H9 (cell line): ENCODE measurements around the gene ATP6AP1. TPM values are rescaled to one million over a fixed set of nuclear protein-coding genes. Genes with fewer than 3 reads are reported as not detected.

Experiments used
- DNase-seq: peaks from one replicate; pipeline ENCODE4 v3.0.0-alpha.2; 2017
- H2AFZ ChIP-seq: one replicate; pipeline ENCODE4 v1.6.1; 2013; ENCODE audit warnings: mild to moderate bottlenecking, low read length, control low read depth, moderate library complexity
- H2AK5ac ChIP-seq: 2 replicates; pipeline ENCODE4 v1.6.1; 2013; ENCODE audit warnings: low read length, control low read depth, mixed read lengths; ENCODE audit not compliant: insufficient read length
- H2BK120ac ChIP-seq: one replicate; pipeline ENCODE4 v1.6.1; 2013; ENCODE audit warnings: low read depth, mild to moderate bottlenecking, low read length, control low read depth, inconsistent platforms; ENCODE audit not compliant: poor library complexity, severe bottlenecking
- H2BK12ac ChIP-seq: 2 replicates; pipeline ENCODE4 v1.6.1; 2013; ENCODE audit warnings: low read length, control low read depth, mixed read lengths, low read depth; ENCODE audit not compliant: insufficient read length
- H2BK15ac ChIP-seq: 2 replicates; pipeline ENCODE4 v1.6.1; 2013; ENCODE audit warnings: low read depth, low read length, control low read depth
- H2BK20ac ChIP-seq: one replicate; pipeline ENCODE4 v1.6.1; 2013; ENCODE audit warnings: low read depth, mild to moderate bottlenecking, low read length, control low read depth, inconsistent platforms; ENCODE audit not compliant: poor library complexity, severe bottlenecking
- H2BK5ac ChIP-seq: 2 replicates; pipeline ENCODE4 v1.6.1; 2013; ENCODE audit warnings: low read length, control low read depth, mixed read lengths; ENCODE audit not compliant: insufficient read length
- H3K14ac ChIP-seq: 2 replicates; pipeline ENCODE4 v1.6.1; 2013; ENCODE audit warnings: low read length, control low read depth; ENCODE audit not compliant: insufficient read depth
- H3K18ac ChIP-seq: 2 replicates; pipeline ENCODE4 v1.6.1; 2013; ENCODE audit warnings: low read depth, mild to moderate bottlenecking, mixed read lengths, low read length, control low read depth; ENCODE audit not compliant: insufficient read length
- H3K23ac ChIP-seq: 2 replicates; pipeline ENCODE4 v1.6.1; 2013; ENCODE audit warnings: low read length, control low read depth, mixed read lengths, low read depth; ENCODE audit not compliant: insufficient read length
- H3K23me2 ChIP-seq: 2 replicates; pipeline ENCODE4 v1.6.1; 2013; ENCODE audit warnings: low read depth, mild to moderate bottlenecking, mixed read lengths, low read length, control low read depth; ENCODE audit not compliant: insufficient read length, poor library complexity, severe bottlenecking
- H3K27ac ChIP-seq: 2 replicates; pipeline ENCODE4 v1.5.1; 2013; ENCODE audit warnings: low read length, control low read depth, mixed read lengths, low read depth; ENCODE audit not compliant: insufficient read length
- H3K27me3 ChIP-seq: 2 replicates; pipeline ENCODE4 v1.6.1; 2013; ENCODE audit warnings: low read length, control low read depth, inconsistent platforms; ENCODE audit not compliant: insufficient read depth
- H3K4ac ChIP-seq: 2 replicates; pipeline ENCODE4 v1.6.1; 2013; ENCODE audit warnings: low read depth, mild to moderate bottlenecking, control low read depth, inconsistent platforms, low read length, moderate library complexity
- H3K4me1 ChIP-seq: 2 replicates; pipeline ENCODE4 v1.6.1; 2013; ENCODE audit warnings: low read length, control low read depth, inconsistent platforms; ENCODE audit not compliant: insufficient read depth
- H3K4me2 ChIP-seq: 2 replicates; pipeline ENCODE4 v1.6.1; 2013; ENCODE audit warnings: low read length, control low read depth, mixed read lengths; ENCODE audit not compliant: insufficient read length, insufficient read depth
- H3K56ac ChIP-seq: 2 replicates; pipeline ENCODE4 v1.6.1; 2013; ENCODE audit warnings: low read depth, mild to moderate bottlenecking, mixed read lengths, low read length, control low read depth; ENCODE audit not compliant: insufficient read length
- H3K79me1 ChIP-seq: 2 replicates; pipeline ENCODE4 v1.6.1; 2013; ENCODE audit warnings: low read depth, mild to moderate bottlenecking, moderate library complexity, low read length, control low read depth, inconsistent platforms; ENCODE audit not compliant: insufficient read depth, poor library complexity, severe bottlenecking
- H3K79me2 ChIP-seq: 2 replicates; pipeline ENCODE4 v1.6.1; 2013; ENCODE audit warnings: low read length, control low read depth, inconsistent platforms; ENCODE audit not compliant: insufficient read depth
- H3K9ac ChIP-seq: 2 replicates; pipeline ENCODE4 v1.6.1; 2013; ENCODE audit warnings: low read length, control low read depth, mixed read lengths; ENCODE audit not compliant: insufficient read length; ENCODE audit errors: extremely low read depth
- H3K9me3 ChIP-seq: one replicate; pipeline ENCODE4 v1.6.1; 2013; ENCODE audit warnings: low read depth, low read length, inconsistent platforms; ENCODE audit not compliant: control insufficient read depth
- H3T11ph ChIP-seq: one replicate; pipeline ENCODE4 v1.6.1; 2013; ENCODE audit warnings: mild to moderate bottlenecking, low read length, control low read depth, inconsistent platforms
- H4K20me1 ChIP-seq: one replicate; pipeline ENCODE4 v1.6.1; 2013; ENCODE audit not compliant: control insufficient read depth, insufficient read length, insufficient read depth
- H4K5ac ChIP-seq: 2 replicates; pipeline ENCODE4 v1.6.1; 2013; ENCODE audit warnings: low read depth, mild to moderate bottlenecking, mixed read lengths, low read length, control low read depth; ENCODE audit not compliant: insufficient read length
- H4K8ac ChIP-seq: replicated peaks from 2 replicates; pipeline ENCODE4 v1.6.1; 2013; ENCODE audit warnings: low read length, control low read depth, mixed read lengths, low read depth; ENCODE audit not compliant: insufficient read length
- H4K91ac ChIP-seq: 2 replicates; pipeline ENCODE4 v1.6.1; 2013; ENCODE audit warnings: low read depth, mild to moderate bottlenecking, moderate library complexity, mixed read lengths, low read length, control low read depth; ENCODE audit not compliant: insufficient read length
- H3K27ac Mint-ChIP-seq, 3 experiments: 2 replicates in 2 of 3; 3 replicates in 1 of 3; pipeline ENCODE4 v1.8.0; 2020 to 2021; ENCODE audit warnings: mixed read lengths in 3 of 3, mild to moderate bottlenecking in 1 of 3, moderate library complexity in 1 of 3
- H3K27me3 Mint-ChIP-seq: 2 replicates; pipeline ENCODE4 v1.8.0; 2021; ENCODE audit warnings: low read depth, mild to moderate bottlenecking, moderate library complexity, mixed read lengths
- H3K36me3 Mint-ChIP-seq, 3 experiments: 2 replicates in 2 of 3; 3 replicates in 1 of 3; pipeline ENCODE4 v1.8.0; 2020 to 2021; ENCODE audit warnings: low read depth in 3 of 3, mixed read lengths in 3 of 3; ENCODE audit not compliant: insufficient read depth in 1 of 3
- H3K4me1 Mint-ChIP-seq, 2 experiments: 2 replicates each; pipeline ENCODE4 v1.8.0; 2020; ENCODE audit warnings: mixed read lengths in 2 of 2
- H3K4me3 Mint-ChIP-seq, 2 experiments: 2 replicates in 1 of 2; 3 replicates in 1 of 2; pipeline ENCODE4 v1.8.0; 2020 to 2021; ENCODE audit warnings: mild to moderate bottlenecking in 2 of 2, mixed read lengths in 2 of 2, moderate library complexity in 1 of 2
- H3K9me3 Mint-ChIP-seq, 2 experiments: 2 replicates in 1 of 2; 3 replicates in 1 of 2; pipeline ENCODE4 v1.8.0; 2020; ENCODE audit warnings: mild to moderate bottlenecking in 2 of 2, mixed read lengths in 2 of 2, moderate library complexity in 1 of 2
- WGBS: extraction: QIAGEN DNeasy Blood & Tissue Kit; methylation state at CpG from one replicate; pipeline ENCODE4 v1.1.7; 2013; ENCODE audit warnings: missing lambda C conversion rate, low lambda C conversion rate, mixed read lengths; ENCODE audit not compliant: insufficient read length; ENCODE audit errors: extremely low coverage; 5-methylcytosine and 5-hydroxymethylcytosine counted together
- total RNA-seq: library from RNA; stranded (reverse); gene quantifications from 2 replicates; pipeline ENCODE4 v1.2.1, GENCODE V29; 2021
- TF ChIP-seq, protein P1 (sequence below): fragments of 200-600 bp; sonication (generic); conservative IDR thresholded peaks from 3 replicates; pipeline ENCODE4 v1.8.0; 2021; ENCODE audit warnings: antibody characterized with exemption, mild to moderate bottlenecking

The ATP6AP1 gene
- total RNA-seq, 1 experiment from 2014 or later: 45.6 TPM

DNA sequence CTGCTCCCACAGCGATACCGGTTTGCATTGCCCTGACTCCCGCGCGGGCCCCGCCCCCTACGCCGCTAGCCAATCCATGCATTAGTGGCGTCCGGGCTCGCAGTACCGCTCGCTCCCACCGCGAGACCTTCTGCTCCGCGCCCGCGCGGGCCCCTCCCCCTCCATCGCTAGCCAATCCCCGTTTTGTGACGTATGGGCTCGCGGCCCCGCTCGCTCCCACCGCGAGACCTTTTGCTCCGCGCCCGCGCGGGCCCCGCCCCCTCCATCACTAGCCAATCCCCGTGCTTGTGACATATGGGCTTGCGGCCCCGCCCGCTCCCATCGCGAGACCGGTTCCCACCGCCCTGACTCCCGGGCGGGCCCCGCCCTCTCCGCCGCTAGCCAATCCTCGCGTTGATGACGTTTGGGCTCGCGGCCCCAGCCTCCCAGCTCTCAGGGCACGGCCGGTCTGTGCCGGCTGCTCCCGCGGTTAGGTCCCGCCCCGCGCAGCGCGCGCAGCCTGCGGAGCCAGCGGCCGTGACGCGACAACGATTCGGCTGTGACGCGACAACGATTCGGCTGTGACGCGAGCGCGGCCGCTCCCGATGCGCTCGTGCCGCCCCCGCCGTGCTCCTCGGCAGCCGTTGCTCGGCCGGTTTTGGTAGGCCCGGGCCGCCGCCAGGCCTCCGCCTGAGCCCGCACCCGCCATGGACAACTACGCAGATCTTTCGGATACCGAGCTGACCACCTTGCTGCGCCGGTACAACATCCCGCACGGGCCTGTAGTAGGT lies 49.5 kb upstream of the ATP6AP1 start, which contains the start of gene EMD:
EMD (plus strand) TSS at position 497 of the 770 bp plus-strand sequence; CDS start at position 687, 190 bp downstream.
- Histone ChIP-seq H3K9me3 (peaks cover 12% of the 10 kb centered on the region), H2AFZ (no peak within 1 kb of the TSS)

More for the DNA sequence above, 49.5 kb upstream of the ATP6AP1 start, which contains the start of gene EMD:
- H2BK120ac ChIP-seq: no peak within 1 kb of the TSS
- H3K9ac ChIP-seq: peak within 1 kb of the TSS; percentile 89
- H2AK5ac ChIP-seq: no peak within 1 kb of the TSS
- no peak within 1 kb of the TSS for H4K8ac ChIP-seq
- no peaks in the 10 kb centered on the region for H4K20me1 ChIP-seq
- H3K4me1 ChIP-seq: no peaks in the 10 kb centered on the region; the same call in 1 of the 2 replicates
- H3K27ac ChIP-seq: no peak within 1 kb of the TSS
- no peak within 1 kb of the TSS for H3T11ph ChIP-seq
- H3K79me2 ChIP-seq: no peaks in the 10 kb centered on the region; the same call in 1 of the 2 replicates
- H3K18ac ChIP-seq: peak within 1 kb of the TSS; percentile 88
- H2BK15ac ChIP-seq: 0 out of 2 replicates have a peak within 1 kb of the TSS, but pooled peaks have one; percentile 20
- H2BK5ac ChIP-seq: no peak within 1 kb of the TSS
- no peak within 1 kb of the TSS for H2BK12ac ChIP-seq
- peaks cover 9% of the 10 kb centered on the region for H3K23me2 ChIP-seq
- peak within 1 kb of the TSS; percentile 79 to 89 for H3K4me3 Mint-ChIP-seq
- TF ChIP-seq, protein P1, sequence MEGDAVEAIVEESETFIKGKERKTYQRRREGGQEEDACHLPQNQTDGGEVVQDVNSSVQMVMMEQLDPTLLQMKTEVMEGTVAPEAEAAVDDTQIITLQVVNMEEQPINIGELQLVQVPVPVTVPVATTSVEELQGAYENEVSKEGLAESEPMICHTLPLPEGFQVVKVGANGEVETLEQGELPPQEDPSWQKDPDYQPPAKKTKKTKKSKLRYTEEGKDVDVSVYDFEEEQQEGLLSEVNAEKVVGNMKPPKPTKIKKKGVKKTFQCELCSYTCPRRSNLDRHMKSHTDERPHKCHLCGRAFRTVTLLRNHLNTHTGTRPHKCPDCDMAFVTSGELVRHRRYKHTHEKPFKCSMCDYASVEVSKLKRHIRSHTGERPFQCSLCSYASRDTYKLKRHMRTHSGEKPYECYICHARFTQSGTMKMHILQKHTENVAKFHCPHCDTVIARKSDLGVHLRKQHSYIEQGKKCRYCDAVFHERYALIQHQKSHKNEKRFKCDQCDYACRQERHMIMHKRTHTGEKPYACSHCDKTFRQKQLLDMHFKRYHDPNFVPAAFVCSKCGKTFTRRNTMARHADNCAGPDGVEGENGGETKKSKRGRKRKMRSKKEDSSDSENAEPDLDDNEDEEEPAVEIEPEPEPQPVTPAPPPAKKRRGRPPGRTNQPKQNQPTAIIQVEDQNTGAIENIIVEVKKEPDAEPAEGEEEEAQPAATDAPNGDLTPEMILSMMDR: no peak
- H3K9me3 Mint-ChIP-seq: peaks cover 49 to 56% of the 10 kb centered on the region in 2 experiments
- peak within 1 kb of the TSS; percentile 96 to 100 (median 97) for H3K27ac Mint-ChIP-seq
- peaks cover 14 to 39% of the 10 kb centered on the region in 2 experiments for H3K4me1 Mint-ChIP-seq
- H3K14ac ChIP-seq: peak within 1 kb of the TSS; percentile 92
- H2BK20ac ChIP-seq: no peak within 1 kb of the TSS
- no peaks in the 10 kb centered on the region for H3K27me3 ChIP-seq
- no peak within 1 kb of the TSS for H3K23ac ChIP-seq
- no peaks in the 10 kb centered on the region for H3K27me3 Mint-ChIP-seq
- peaks cover 15 to 29% (median 24%) of the 10 kb centered on the region in 3 experiments for H3K36me3 Mint-ChIP-seq
- H3K56ac ChIP-seq: no peak within 1 kb of the TSS
- no peak within 1 kb of the TSS for H4K5ac ChIP-seq
- H4K91ac ChIP-seq: peak within 1 kb of the TSS; percentile 58
- H3K4ac ChIP-seq: peak within 1 kb of the TSS; percentile 49; the same call in 1 of the 2 replicates
- no peaks in the 10 kb centered on the region for H3K79me1 ChIP-seq
- WGBS: no CpG with 5 or more reads among the region's 103 CpGs
- H3K4me2 ChIP-seq: peak within 1 kb of the TSS; percentile 77
- DNase-seq: peak; percentile 98
